ENCODE data around the gene GPR137B. TPM values are rescaled to one million over a fixed set of nuclear protein-coding genes. Genes with fewer than 3 reads are reported as not detected.

Gene GPR137B
- total and polyA plus RNA-seq, 9 of the 15 experiments (the other 6 are each of a cell fraction or from before 2014, with no cell fraction given) = 0.04 to 1.0 (median 0.62) TPM

DNA sequence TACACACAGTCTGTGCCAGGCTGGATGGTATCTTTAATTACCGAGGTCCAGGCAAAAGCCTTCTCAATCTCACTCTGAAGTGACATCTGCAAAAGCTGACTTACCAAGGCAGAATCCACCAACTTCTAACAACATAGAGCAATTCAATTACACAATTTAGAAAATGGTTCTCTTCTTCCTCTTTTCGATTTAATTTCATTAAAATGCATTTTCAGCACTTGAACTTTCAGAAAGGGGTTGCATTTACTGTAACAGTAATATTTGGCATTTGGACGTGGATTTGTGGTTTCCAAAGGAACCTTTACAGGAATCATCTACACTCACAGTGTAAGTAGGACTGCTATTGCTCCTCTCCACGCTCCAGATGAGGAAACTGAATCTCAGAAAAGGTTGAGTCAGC is 86.1 kb downstream of the GPR137B start (continued):
- TF ChIP-seq CREBBP (IDR thresholded peaks at IDR 0.05; ENCODE audit: low read depth, low read length) (no peak), POLR2AphosphoS2 (IDR thresholded peaks at IDR 0.05; ENCODE audit: low read length) (no peak)

DNA sequence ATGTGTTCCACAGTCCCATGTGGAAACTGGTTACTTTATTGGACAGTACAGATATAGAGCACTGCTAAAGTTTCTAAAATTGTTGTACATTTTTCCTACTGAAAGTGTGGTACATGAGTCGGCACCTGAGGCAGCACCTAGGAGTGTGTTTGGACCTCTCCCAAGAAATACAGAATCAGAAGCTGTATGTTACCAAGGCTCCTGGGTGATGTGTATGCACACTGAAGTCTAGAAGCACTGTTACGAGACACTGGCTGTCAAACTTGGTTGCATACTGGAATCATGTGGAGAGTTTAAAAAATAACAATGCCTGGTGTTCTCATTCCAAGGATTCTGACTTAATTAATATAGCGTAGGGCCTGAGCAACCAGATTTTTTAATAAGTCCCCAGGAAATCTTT is 92.8 kb downstream of the GPR137B start:
- Histone ChIP-seq H3K9ac (ENCODE audit: insufficient read depth in 1 of 2, low read depth in 2 of 2, low read length in 2 of 2) (no peak overlapping the region), H2AFZ (ENCODE audit: low read depth, low read length) (no peak overlapping the region), H4K20me1 (replicated peaks; ENCODE audit: control insufficient read depth, insufficient read depth, low read length) (no peaks in the 10 kb centered on the region), H3K36me3 (ENCODE audit: control insufficient read depth, insufficient read depth, low read length) (0 out of 3 replicates have a peak, but pooled peaks cover 2% of the 10 kb centered on the region), H3K4me2 (ENCODE audit: insufficient read depth, low read length) (no peak overlapping the region), H3K9me3 (replicated peaks; ENCODE audit: control insufficient read depth, insufficient read depth, low read depth, low read length) (no peaks in the 10 kb centered on the region), H3K27ac (ENCODE audit: extremely low read depth, low read depth, low read length) (no peak overlapping the region), H3K4me3 (no peak overlapping the region), H3K27me3 (ENCODE audit: control insufficient read depth in 2 of 2, insufficient read depth in 2 of 2, low read length in 2 of 2) (no peaks in the 10 kb centered on the region), H3K9me1 (ENCODE audit: control insufficient read depth, insufficient read depth, low read length) (no peaks in the 10 kb centered on the region), H3K4me1 (replicated peaks in 1 of 2; ENCODE audit: control insufficient read depth in 2 of 2, insufficient read depth in 2 of 2, low read length in 2 of 2) (no peaks in the 10 kb centered on the region; a peak in 2 of 5 replicates), H3K79me2 (ENCODE audit: control insufficient read depth, insufficient read depth, low read length) (no peaks in the 10 kb centered on the region)
- BruUV-seq (replicated peaks) = no TSS peak
- FAIRE-seq (no peak), DNase-seq (ENCODE audit: extremely low read depth in 1 of 4, low spot score in 3 of 4) (no peak), ATAC-seq (no peak; the same call in 1 of the 3 replicates)
- intact Hi-C loops (cut with micrococcal nuclease) (no loop called here), in situ Hi-C loops (cut with MboI) (no loop called here)
- TF ChIP-seq HNRNPL (IDR thresholded peaks at IDR 0.05; ENCODE audit: low read depth, low read length) (no peak), TBL1XR1 (IDR thresholded peaks at IDR 0.05; ENCODE audit: low read length in 2 of 2) (no peak)
- CTCF ChIA-PET (ENCODE audit: low intra/inter-chr PET ratio) = no interaction called here
- 79% methylated on average over 3 of the region's 3 CpGs for WGBS (ENCODE audit: insufficient coverage, low coverage, missing lambda C conversion rate)
- POLR2A ChIA-PET = no interaction called here

GRCh38 chr1:236239092-236239585 is 96.8 kb downstream of the GPR137B start:
- no peaks in the 10 kb centered on the region for H3K9me1 ChIP-seq (ENCODE audit: control insufficient read depth, insufficient read depth, low read length)
- FAIRE-seq (no peak), DNase-seq (ENCODE audit: extremely low read depth in 1 of 4, low spot score in 3 of 4) (no peak), ATAC-seq (no peak)
- H3K79me2 ChIP-seq (ENCODE audit: control insufficient read depth, insufficient read depth, low read length) = no peaks in the 10 kb centered on the region
- 0 out of 3 replicates have a peak, but pooled peaks cover 2% of the 10 kb centered on the region for H3K36me3 ChIP-seq (ENCODE audit: control insufficient read depth, insufficient read depth, low read length)
- ChIA-PET POLR2A (interaction anchor here (0.6 to 1.3 kb wide), 8 partner anchors 9 to 284 kb away, joined by 3 to 6 read pairs (median 3); no protein-coding TSS in a partner anchor), CTCF (ENCODE audit: low intra/inter-chr PET ratio) (no interaction called here)
- H2AFZ ChIP-seq (ENCODE audit: low read depth, low read length) = no peak overlapping the region
- WGBS (ENCODE audit: insufficient coverage, low coverage, missing lambda C conversion rate) = 54% methylated on average over 1 of the region's 1 CpG
- no peak overlapping the region for H3K9ac ChIP-seq (ENCODE audit: insufficient read depth in 1 of 2, low read depth in 2 of 2, low read length in 2 of 2)
- in situ Hi-C loops (cut with MboI) (no loop called here), intact Hi-C loops (cut with micrococcal nuclease) (no loop called here)
- no peaks in the 10 kb centered on the region for H4K20me1 ChIP-seq (replicated peaks; ENCODE audit: control insufficient read depth, insufficient read depth, low read length)
- no peaks in the 10 kb centered on the region for H3K9me3 ChIP-seq (replicated peaks; ENCODE audit: control insufficient read depth, insufficient read depth, low read depth, low read length)
- no peak overlapping the region for H3K4me3 ChIP-seq
- no peak overlapping the region for H3K4me2 ChIP-seq (ENCODE audit: insufficient read depth, low read length)
- H3K4me1 ChIP-seq (replicated peaks in 1 of 2; ENCODE audit: control insufficient read depth in 2 of 2, insufficient read depth in 2 of 2, low read length in 2 of 2) = peaks cover 0 to 6% of the 10 kb centered on the region in 2 experiments; a peak in 3 of 5 replicates
- no peaks in the 10 kb centered on the region for H3K27me3 ChIP-seq (ENCODE audit: control insufficient read depth in 2 of 2, insufficient read depth in 2 of 2, low read length in 2 of 2)
- BruUV-seq (replicated peaks) = no TSS peak
- no peak overlapping the region for H3K27ac ChIP-seq (ENCODE audit: extremely low read depth, low read depth, low read length)
- no peak for TF ChIP-seq ZNF324 (CRISPR knock-in tag; IDR thresholded peaks at IDR 0.05)

All from K562 (cell line).